ENCODE measurements around the gene CDC20.
"Not testable (repeated sequence)": the region's sequence is repeated elsewhere in the genome, so short reads cannot be mapped to it uniquely, and the experiment has no call there.

CDC20 gene

GRCh38 chr1:43354936-43355335, 3.8 kb upstream of the CDC20 start:
- no peak for DNase-seq (ENCODE audit: low spot score)
- FAIRE-seq: no peak

DNA sequence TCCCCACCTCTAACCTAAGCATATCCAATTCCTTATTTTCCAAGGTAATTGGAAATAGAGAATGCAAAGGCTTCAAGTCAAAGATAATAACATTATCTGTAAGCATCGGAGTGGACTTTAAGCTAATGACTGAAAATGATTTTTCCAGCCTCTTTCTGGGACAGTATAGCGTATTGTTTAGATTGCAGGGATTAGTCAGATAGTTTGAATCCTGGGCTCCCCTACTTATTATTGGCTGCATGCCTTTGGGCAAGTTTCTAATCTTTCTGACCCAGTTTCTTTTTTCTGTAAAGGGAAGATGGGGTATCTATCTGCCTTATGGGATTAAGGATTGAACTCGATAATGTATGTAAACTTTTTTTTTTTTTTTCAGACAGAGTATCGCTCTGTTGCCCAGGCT, 1.5 kb upstream of the CDC20 start:
- FAIRE-seq (no peak), DNase-seq (ENCODE audit: low spot score) (no peak)

GRCh38 chr1:43358121-43358745, 548 bp upstream of the CDC20 start:
- DNase-seq (ENCODE audit: low spot score) (peak; percentile 58), FAIRE-seq (no peak)

DNA sequence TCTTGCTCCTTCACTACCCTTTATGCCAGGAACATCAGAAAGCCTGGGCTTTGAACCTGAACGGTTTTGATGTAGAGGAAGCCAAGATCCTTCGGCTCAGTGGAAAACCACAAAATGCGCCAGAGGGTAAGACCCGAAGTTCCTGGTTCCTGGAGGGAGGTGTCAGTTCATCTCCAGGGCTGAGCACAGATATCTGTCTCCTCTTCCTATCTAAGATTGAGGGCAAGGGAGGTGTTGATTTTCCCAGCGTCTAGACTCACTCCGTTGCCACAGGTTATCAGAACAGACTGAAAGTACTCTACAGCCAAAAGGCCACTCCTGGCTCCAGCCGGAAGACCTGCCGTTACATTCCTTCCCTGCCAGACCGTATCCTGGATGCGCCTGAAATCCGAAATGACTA, 915 bp downstream of the CDC20 start:
- DNase-seq (ENCODE audit: low spot score) (no peak), FAIRE-seq (no peak)

- DNase-seq (ENCODE audit: low spot score) (no peak), FAIRE-seq (no peak)
Observed at GRCh38 chr1:43360616-43361015, 1.8 kb downstream of the CDC20 start.

DNA sequence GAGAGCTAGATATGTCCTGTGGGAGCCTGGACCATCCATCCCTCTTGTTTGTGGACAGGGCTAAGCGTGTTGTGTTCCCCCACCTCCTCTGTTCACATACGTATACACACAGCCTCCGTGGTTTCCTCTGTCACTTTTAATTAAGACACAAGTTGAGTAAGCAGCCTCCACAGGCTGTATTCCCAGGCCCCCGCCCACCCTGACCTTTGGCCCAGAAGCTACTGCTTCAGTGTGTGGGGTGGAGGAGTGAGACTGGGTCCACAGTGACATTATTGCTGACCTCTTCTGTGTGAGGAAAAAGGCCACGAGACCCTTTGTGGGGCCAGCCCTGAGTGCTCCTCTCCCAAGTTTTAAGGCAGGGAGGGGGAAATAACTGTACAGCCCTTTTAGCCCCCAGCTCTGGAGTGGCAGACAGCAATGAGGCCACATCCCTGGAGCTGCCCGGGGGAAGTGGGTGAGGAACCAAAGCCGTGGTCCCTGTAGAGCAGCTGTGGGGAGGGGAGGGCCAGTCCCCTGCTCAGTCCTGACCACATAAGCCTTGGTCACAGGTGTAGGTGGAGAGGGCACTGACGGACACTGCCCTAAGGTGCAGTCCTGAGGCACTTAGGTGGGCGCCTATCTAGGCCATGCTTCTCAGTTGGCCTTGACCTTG, 4.6 kb downstream of the CDC20 start:
- FAIRE-seq (no peak), DNase-seq (ENCODE audit: low spot score) (no peak)

GRCh38 chr1:43363935-43364525, 5.2 kb downstream of the CDC20 start:
- FAIRE-seq (no peak), DNase-seq (ENCODE audit: low spot score) (no peak)

GRCh38 chr1:43365678-43366077, 6.9 kb downstream of the CDC20 start:
- no peak for DNase-seq (ENCODE audit: low spot score)
- FAIRE-seq: no peak

GRCh38 chr1:43366179-43366578, 7.4 kb downstream of the CDC20 start:
- peak; percentile 49 for DNase-seq (ENCODE audit: low spot score)
- FAIRE-seq: no peak

DNA sequence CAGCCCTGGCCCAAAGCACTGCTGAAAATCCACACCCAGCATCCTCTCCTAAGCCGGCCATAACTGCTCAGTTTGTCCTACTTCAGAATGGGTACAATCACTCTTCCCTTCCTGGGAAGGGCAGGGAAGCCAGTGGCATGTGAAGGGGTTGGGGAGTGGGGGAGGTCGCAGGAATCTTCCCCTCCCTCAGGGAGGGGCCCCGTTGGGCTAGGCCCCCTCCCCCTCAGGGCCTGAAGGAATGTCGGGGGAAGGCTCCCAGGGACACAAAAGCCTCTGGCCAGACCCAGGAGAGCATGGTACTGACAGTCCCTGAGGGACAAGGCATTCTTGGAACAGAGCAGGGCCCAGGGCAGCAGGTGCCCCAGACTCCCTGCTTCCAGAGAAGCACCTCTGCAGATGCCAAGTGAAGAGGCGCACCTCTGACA, 7.8 kb downstream of the CDC20 start:
- DNase-seq (ENCODE audit: low spot score): peak; percentile 38
- FAIRE-seq: peak; percentile 77

DNA sequence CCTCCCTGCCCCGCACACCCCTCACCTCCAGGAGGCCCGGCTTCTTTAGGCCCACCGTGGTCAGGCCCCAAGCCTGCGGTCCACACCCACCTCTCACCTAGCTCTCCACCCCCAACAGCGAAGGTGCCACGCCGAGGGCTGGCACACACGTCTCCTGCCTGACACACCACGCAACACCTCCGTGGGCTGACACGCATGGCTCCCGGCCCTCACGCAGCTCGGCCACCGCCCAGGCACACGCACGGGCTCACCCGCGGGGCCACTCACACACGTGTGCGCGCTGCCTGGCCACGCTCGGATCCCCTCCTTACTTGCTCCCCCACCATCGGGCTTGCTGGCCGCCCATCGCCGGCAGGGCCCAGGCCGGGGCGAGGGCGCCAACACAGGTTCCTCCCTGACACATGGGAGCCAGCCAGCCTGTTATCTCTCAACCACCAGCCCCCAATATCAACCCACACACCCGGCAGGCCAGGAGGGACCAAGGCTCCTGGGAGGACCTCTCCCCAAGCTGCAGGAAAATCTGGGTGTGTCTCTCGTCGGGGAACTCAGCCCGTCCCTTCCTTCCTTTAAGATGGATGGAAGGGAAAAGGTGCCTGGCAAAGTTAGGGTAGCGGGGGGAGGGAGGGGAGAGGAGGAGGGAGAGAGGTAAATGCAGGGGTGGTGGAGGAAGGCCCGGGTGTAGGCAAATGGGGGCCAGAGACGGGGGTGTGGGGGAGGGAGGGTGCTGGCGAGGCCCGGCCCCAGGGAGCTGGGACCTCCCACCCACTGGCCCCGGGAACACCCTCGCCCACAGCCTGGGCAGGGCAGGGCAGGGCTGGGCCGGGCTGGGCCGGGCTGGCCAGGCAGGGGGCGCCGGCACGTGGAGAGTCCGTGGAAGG, 8.5 kb downstream of the CDC20 start:
- peak; percentile 56 for FAIRE-seq
- DNase-seq (ENCODE audit: low spot score): peak; percentile 88

GRCh38 chr1:43367904-43368645, 9.3 kb downstream of the CDC20 start, which contains the start of gene ELOVL1:
TSS of gene ELOVL1 (minus strand) at chr1:43368011. CDS start at chr1:43365609, 2,402 bp downstream.
- DNase-seq (ENCODE audit: low spot score): peak; percentile 99
- peak; percentile 89 for FAIRE-seq

DNA sequence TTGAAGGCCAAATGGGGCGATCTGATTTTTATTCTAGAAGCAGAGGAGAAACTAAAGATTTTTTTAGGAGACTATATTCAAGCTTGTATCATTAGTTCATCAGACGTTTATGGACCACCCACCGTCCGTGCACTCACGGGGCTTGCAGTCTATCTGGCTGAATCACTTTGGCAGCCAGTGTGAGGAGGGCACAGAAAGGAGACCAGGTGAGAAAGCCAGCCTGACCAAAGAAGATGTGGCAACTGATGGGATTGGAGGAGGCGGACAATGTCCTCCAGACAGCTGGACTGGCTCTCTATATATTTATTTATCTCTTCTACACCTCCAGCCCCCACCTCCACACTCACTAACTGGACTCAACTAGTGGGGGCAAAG, 9.9 kb downstream of the CDC20 start:
- peak; percentile 58 for FAIRE-seq
- peak; percentile 46 for DNase-seq (ENCODE audit: low spot score)

GRCh38 chr1:43369779-43370178, 11.0 kb downstream of the CDC20 start:
- not testable (repeated sequence) for DNase-seq (ENCODE audit: low spot score); FAIRE-seq

GRCh38 chr1:43370564-43370963, 11.8 kb downstream of the CDC20 start:
- FAIRE-seq (peak; percentile 92), DNase-seq (ENCODE audit: low spot score) (no peak)

- FAIRE-seq (no peak), DNase-seq (ENCODE audit: low spot score) (no peak)
Observed at GRCh38 chr1:43372172-43372571, 13.4 kb downstream of the CDC20 start.

DNA sequence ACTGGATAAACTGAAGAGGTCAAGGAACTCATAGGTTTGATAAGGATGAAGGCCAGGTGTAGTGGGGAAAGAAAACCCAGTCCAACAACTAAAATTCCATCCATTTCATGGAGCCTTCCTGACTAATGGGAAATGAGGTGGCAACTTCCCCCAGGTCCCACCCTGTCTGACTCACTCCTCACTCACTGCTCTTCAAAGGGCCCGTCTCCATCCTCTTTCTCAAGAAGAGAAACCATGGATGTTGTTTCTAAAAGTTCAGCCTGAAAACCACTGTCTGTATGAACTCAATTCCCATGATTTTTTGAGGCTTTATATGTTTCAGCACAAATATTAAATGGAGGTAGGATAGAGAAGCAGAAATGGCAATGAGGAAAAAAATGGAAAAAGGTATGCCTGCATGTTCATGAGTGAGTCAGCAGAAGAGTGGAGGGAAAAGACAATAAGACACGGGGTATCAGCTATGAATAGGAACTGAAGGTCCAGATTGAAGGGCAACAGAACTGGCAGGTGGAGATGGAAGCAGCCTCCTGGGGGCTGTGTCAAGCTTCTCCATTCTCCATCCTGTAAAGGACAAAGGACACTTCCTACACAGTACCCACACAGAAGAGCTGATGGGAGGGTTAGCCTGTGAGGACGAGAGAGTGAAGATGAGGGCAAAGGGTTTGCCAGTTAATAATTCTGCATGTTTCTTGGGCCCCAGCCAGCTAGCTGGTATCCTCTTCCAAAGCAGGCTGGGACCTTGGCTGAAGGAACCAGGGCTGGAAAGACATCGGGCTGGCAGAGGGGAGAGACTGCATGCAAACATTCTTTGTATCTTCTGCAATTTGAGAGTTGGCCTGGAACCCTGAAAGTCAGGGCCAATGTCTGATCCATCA, 14.5 kb downstream of the CDC20 start:
- FAIRE-seq (peak; percentile 67), DNase-seq (ENCODE audit: low spot score) (peak; percentile 74)

DNA sequence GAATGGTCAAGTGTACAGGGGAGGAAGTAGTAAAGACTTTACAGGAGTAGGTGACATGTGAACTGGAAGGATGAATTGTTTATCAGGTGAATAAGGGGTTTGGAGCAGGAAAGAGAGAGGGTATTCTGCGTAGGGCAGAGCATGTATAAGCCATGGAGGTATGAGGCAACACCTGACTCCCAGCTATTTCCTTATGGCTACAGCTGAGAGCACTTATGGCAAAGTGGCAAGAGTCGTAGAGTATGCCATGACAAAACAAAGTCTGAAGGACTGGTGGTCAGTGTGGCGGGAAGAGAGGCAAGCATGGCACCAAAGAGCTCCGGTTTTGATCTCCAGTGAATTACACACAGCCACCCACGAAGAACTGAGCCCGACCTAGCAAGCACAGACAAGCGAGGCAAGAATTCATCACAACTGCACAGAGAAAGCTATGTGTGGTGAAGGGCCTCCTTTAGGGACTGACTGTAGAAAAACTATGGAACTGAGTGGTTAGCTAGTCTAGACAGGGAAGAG, 18.0 kb downstream of the CDC20 start:
- FAIRE-seq: peak; percentile 71

GRCh38 chr1:43377831-43378230, 19.1 kb downstream of the CDC20 start:
- FAIRE-seq: no peak

More for the DNA sequence above, 18.0 kb downstream of the CDC20 start:
- no peak for DNase-seq (ENCODE audit: low spot score)

DNA sequence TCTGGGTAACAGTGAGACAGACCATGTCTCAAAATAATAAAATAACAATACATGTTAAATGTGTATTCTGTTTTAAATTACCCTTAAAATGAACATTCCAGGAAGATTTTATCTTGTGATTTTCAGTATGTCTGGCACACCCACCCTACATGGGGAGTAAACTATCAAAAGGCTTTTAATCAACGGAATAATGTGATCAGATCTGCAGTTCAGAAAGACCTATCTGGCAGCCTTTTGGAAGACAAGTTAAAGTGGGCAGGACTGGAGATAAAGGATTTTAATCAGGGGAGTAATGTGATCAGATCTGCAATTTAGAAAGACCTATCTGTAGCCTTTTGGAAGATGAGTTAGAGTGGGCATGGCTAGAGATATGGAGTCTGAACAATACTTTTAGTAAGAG, 20.7 kb downstream of the CDC20 start:
- DNase-seq (ENCODE audit: low spot score) (no peak), FAIRE-seq (no peak)

More at GRCh38 chr1:43377831-43378230, 19.1 kb downstream of the CDC20 start:
- no peak for DNase-seq (ENCODE audit: low spot score)
